BE2C (cell line): Measurements from ENCODE around the gene TAF1.
"Not testable (repeated sequence)": the region's sequence is repeated elsewhere in the genome, so short reads cannot be mapped to it uniquely, and the experiment has no call there.

Experiments used
- DNase-seq: peaks from one replicate; pipeline ENCODE4 v3.0.0-alpha.2; 2020
- H3K27me3 ChIP-seq: fragments of 250-450 bp; sonication (Bioruptor Pico); 2 replicates; pipeline ENCODE4 v1.5.1; 2020; ENCODE audit warnings: mild to moderate bottlenecking
- H3K36me3 ChIP-seq: fragments of 250-450 bp; sonication (Bioruptor Pico); 2 replicates; pipeline ENCODE4 v1.5.1; 2020; ENCODE audit warnings: mild to moderate bottlenecking
- H3K4me1 ChIP-seq: fragments of 250-450 bp; sonication (Bioruptor Pico); 2 replicates; pipeline ENCODE4 v1.5.1; 2020
- H3K4me3 ChIP-seq: 2 replicates; pipeline ENCODE4 v1.5.1; 2011; ENCODE audit warnings: low read depth, low read length
- H3K9me3 ChIP-seq: fragments of 250-450 bp; sonication (Bioruptor Pico); 2 replicates; pipeline ENCODE4 v1.5.1; 2020
- CTCF ChIP-seq: IDR thresholded peaks from 2 replicates; pipeline ENCODE4 v1.5.1; 2012; ENCODE audit warnings: mild to moderate bottlenecking, low read depth, low read length

The TAF1 gene

GRCh38 chrX:71364221-71364620, 1.9 kb upstream of the TAF1 start:
- Histone ChIP-seq H3K36me3 (no peaks in the 10 kb centered on the region), H3K27me3 (no peaks in the 10 kb centered on the region), H3K4me1 (no peaks in the 10 kb centered on the region), H3K9me3 (no peaks in the 10 kb centered on the region), H3K4me3 (no peak overlapping the region)
- no peak for TF ChIP-seq CTCF
- DNase-seq: no peak

- H3K4me3 ChIP-seq: peak overlapping the region; percentile 83
- DNase-seq: no peak
- H3K27me3 ChIP-seq: no peaks in the 10 kb centered on the region
- H3K9me3 ChIP-seq: no peaks in the 10 kb centered on the region
- H3K4me1 ChIP-seq: no peaks in the 10 kb centered on the region
- H3K36me3 ChIP-seq: peaks cover 5% of the 10 kb centered on the region
- no peak for TF ChIP-seq CTCF
Observed at GRCh38 chrX:71365356-71365874, 742 bp upstream of the TAF1 start.

GRCh38 chrX:71366674-71367256, 608 bp downstream of the TAF1 start:
- TF ChIP-seq CTCF: no peak
- Histone ChIP-seq H3K9me3 (no peaks in the 10 kb centered on the region), H3K4me3 (peak overlapping the region; percentile 90), H3K4me1 (no peaks in the 10 kb centered on the region), H3K27me3 (no peaks in the 10 kb centered on the region), H3K36me3 (peaks cover 10% of the 10 kb centered on the region)
- DNase-seq: peak; percentile 9

GRCh38 chrX:71367396-71367795, 1.2 kb downstream of the TAF1 start:
- peak overlapping the region; percentile 90 for H3K4me3 ChIP-seq
- H3K9me3 ChIP-seq: no peaks in the 10 kb centered on the region
- no peak for DNase-seq
- H3K27me3 ChIP-seq: no peaks in the 10 kb centered on the region
- H3K4me1 ChIP-seq: no peaks in the 10 kb centered on the region
- peaks cover 12% of the 10 kb centered on the region for H3K36me3 ChIP-seq
- TF ChIP-seq CTCF: no peak

- TF ChIP-seq CTCF: no peak
- H3K4me3 ChIP-seq: no peak overlapping the region
- peaks cover 32% of the 10 kb centered on the region for H3K36me3 ChIP-seq
- DNase-seq: no peak
- no peaks in the 10 kb centered on the region for H3K27me3 ChIP-seq
- no peaks in the 10 kb centered on the region for H3K9me3 ChIP-seq
- no peaks in the 10 kb centered on the region for H3K4me1 ChIP-seq
Observed at GRCh38 chrX:71372388-71372787, 6.2 kb downstream of the TAF1 start.

- Histone ChIP-seq H3K4me3 (no peak overlapping the region), H3K9me3 (no peaks in the 10 kb centered on the region), H3K27me3 (no peaks in the 10 kb centered on the region), H3K36me3 (peaks cover 45% of the 10 kb centered on the region), H3K4me1 (no peaks in the 10 kb centered on the region)
- DNase-seq: no peak
- no peak for TF ChIP-seq CTCF
Observed at GRCh38 chrX:71378732-71379131, 12.6 kb downstream of the TAF1 start.

- H3K9me3 ChIP-seq, H3K27me3 ChIP-seq, H3K4me3 ChIP-seq, H3K4me1 ChIP-seq, DNase-seq: not testable (repeated sequence)
- peaks cover 52% of the 10 kb centered on the region for H3K36me3 ChIP-seq
Observed at GRCh38 chrX:71391725-71392124, 25.6 kb downstream of the TAF1 start.
